SK-N-SH (cell line): ENCODE results near the gene BGN. TPM values are rescaled to one million over a fixed set of nuclear protein-coding genes. Genes with fewer than 3 reads are reported as not detected.

Experiments
- CTCF ChIA-PET: fragments of 300-600, 350-600 bp; formaldehyde crosslinking; extraction: SDS; loops from one replicate; lab custom pipeline; 2021; lab: Yijun Ruan, JAX
- POLR2A ChIA-PET: fragments of 350-600 bp; sonication (Branson Sonifier 250); formaldehyde crosslinking; extraction: SDS; loops from one replicate; lab custom pipeline; 2020; ENCODE audit warnings: antibody characterized with exemption, inconsistent platforms; lab: Yijun Ruan, JAX
- DNase-seq: peaks from one replicate; pipeline ENCODE4 v3.0.0; 2012
- H2AFZ ChIP-seq: fragments of 200-600 bp; sonication (generic); 2 replicates; pipeline ENCODE4 v1.8.1; 2016; ENCODE audit warnings: antibody characterized with exemption, mild to moderate bottlenecking, low read depth
- H3F3A ChIP-seq: fragments of 200-600 bp; sonication (generic); replicated peaks from 2 replicates; pipeline ENCODE3; 2016; ENCODE audit warnings: antibody characterized with exemption, mild to moderate bottlenecking; ENCODE audit not compliant: insufficient read depth
- H3K27ac ChIP-seq, 2 experiments: fragments of 200-500 bp in 1 of 2; fragments of 200-600 bp in 1 of 2; sonication (Bioruptor generic) in 1 of 2; sonication (generic), shearing (Covaris generic) in 1 of 2; 2 replicates each; pipeline versions ENCODE4 v1.5.1 to v1.6.1; 2014 to 2016; ENCODE audit warnings: low read depth in 2 of 2, inconsistent platforms in 1 of 2, low read length in 1 of 2, mild to moderate bottlenecking in 1 of 2, mixed read lengths in 1 of 2
- H3K27me3 ChIP-seq: fragments of 200-600 bp; sonication (generic), shearing (Covaris generic); 2 replicates; pipeline ENCODE4 v1.6.1; 2016; ENCODE audit warnings: mixed run types; ENCODE audit not compliant: insufficient read depth
- H3K36me3 ChIP-seq, 2 experiments: fragments of 200-500 bp in 1 of 2; fragments of 200-600 bp in 1 of 2; sonication (Bioruptor generic) in 1 of 2; sonication (generic) in 1 of 2; replicated peaks in 1 of 2; 2 replicates each; pipeline versions ENCODE3 to v1.5.1; 2014 to 2016; ENCODE audit warnings: low read length in 1 of 2, mild to moderate bottlenecking in 1 of 2; ENCODE audit not compliant: insufficient read depth in 2 of 2, control insufficient read depth in 1 of 2
- H3K4me1 ChIP-seq, 2 experiments: fragments of 200-500 bp in 1 of 2; fragments of 200-600 bp in 1 of 2; sonication (Bioruptor generic) in 1 of 2; sonication (generic), shearing (Covaris generic) in 1 of 2; 2 replicates each; pipeline versions ENCODE4 v1.5.1 to v1.6.1; 2014 to 2016; ENCODE audit warnings: low read depth in 1 of 2, low read length in 1 of 2, mixed run types in 1 of 2; ENCODE audit not compliant: insufficient read depth in 2 of 2, control insufficient read depth in 1 of 2
- H3K4me2 ChIP-seq: fragments of 200-600 bp; sonication (generic), shearing (Covaris generic); 2 replicates; pipeline ENCODE4 v1.6.1; 2017; ENCODE audit warnings: mixed run types
- H3K4me3 ChIP-seq, 2 experiments: fragments of 200-500 bp in 1 of 2; fragments of 200-600 bp in 1 of 2; sonication (Bioruptor generic) in 1 of 2; sonication (generic), shearing (Covaris generic) in 1 of 2; 2 replicates each; pipeline versions ENCODE4 v1.5.1 to v1.8.1; 2014 to 2016; ENCODE audit warnings: low read depth in 2 of 2, inconsistent platforms in 1 of 2, low read length in 1 of 2, mild to moderate bottlenecking in 1 of 2, mixed read lengths in 1 of 2, moderate library complexity in 1 of 2
- H3K79me2 ChIP-seq: fragments of 200-600 bp; sonication (generic); 2 replicates; pipeline ENCODE4 v1.8.1; 2017; ENCODE audit warnings: mild to moderate bottlenecking; ENCODE audit not compliant: insufficient read depth
- H3K9ac ChIP-seq: fragments of 200-600 bp; sonication (generic); 2 replicates; pipeline ENCODE4 v1.6.1; 2017; ENCODE audit warnings: mixed run types
- H3K9me2 ChIP-seq: fragments of 200-600 bp; sonication (generic); 2 replicates; pipeline ENCODE4 v1.6.1; 2017; ENCODE audit warnings: mixed run types
- H3K9me3 ChIP-seq: fragments of 200-600 bp; sonication (generic); 2 replicates; pipeline ENCODE4 v1.6.1; 2017; ENCODE audit warnings: mixed run types, mild to moderate bottlenecking, moderate library complexity
- H4K20me1 ChIP-seq: fragments of 200-600 bp; sonication (generic); 2 replicates; pipeline ENCODE4 v1.6.1; 2017; ENCODE audit warnings: mild to moderate bottlenecking, mixed run types; ENCODE audit not compliant: insufficient read depth
- CHD2 ChIP-seq: fragments of 150-350 bp; IDR thresholded peaks from 2 replicates; pipeline ENCODE4 v1.6.1; 2018; ENCODE audit warnings: low read length; ENCODE audit not compliant: partially characterized antibody
- CTCF ChIP-seq: fragments of 200-600 bp; sonication (generic); IDR thresholded peaks from 2 replicates; pipeline ENCODE4 v1.6.1; 2017; ENCODE audit warnings: antibody characterized with exemption, mild to moderate bottlenecking, moderate library complexity
- FOSL2 ChIP-seq: IDR thresholded peaks from 2 replicates; pipeline ENCODE4 v1.4.0; 2012; ENCODE audit warnings: low read depth, mild to moderate bottlenecking, moderate library complexity, borderline replicate concordance
- FOXM1 ChIP-seq: IDR thresholded peaks from 2 replicates; pipeline ENCODE4 v1.4.0; 2012; ENCODE audit warnings: low read depth, mild to moderate bottlenecking
- GABPA ChIP-seq: IDR thresholded peaks from 2 replicates; pipeline ENCODE4 v1.4.0; 2012; ENCODE audit warnings: low read depth, mild to moderate bottlenecking
- GATA2 ChIP-seq: sonication (generic); formaldehyde crosslinking; IDR thresholded peaks from 2 replicates; pipeline ENCODE4 v1.5.0; 2020; ENCODE audit warnings: mild to moderate bottlenecking, missing genetic modification reagents
- JUND ChIP-seq: IDR thresholded peaks from 2 replicates; pipeline ENCODE4 v1.4.0; 2012
- MEF2A ChIP-seq: IDR thresholded peaks from 2 replicates; pipeline ENCODE4 v1.4.0; 2012; ENCODE audit warnings: low read depth, borderline replicate concordance
- MXI1 ChIP-seq: IDR thresholded peaks from 2 replicates; pipeline ENCODE4 v1.6.1; 2012; ENCODE audit warnings: mild to moderate bottlenecking, low read depth, low read length, improper control_type of control experiment
- NRF1 ChIP-seq: IDR thresholded peaks from 2 replicates; pipeline ENCODE4 v1.6.1; 2012; ENCODE audit warnings: low read depth, mild to moderate bottlenecking, low read length
- RAD21 ChIP-seq: IDR thresholded peaks from 2 replicates; pipeline ENCODE4 v1.6.1; 2012; ENCODE audit warnings: mild to moderate bottlenecking, low read length
- RFX5 ChIP-seq: IDR thresholded peaks from 2 replicates; pipeline ENCODE4 v1.6.1; 2012; ENCODE audit warnings: mild to moderate bottlenecking, improper control_type of control experiment, low read length
- SMC3 ChIP-seq: IDR thresholded peaks from 2 replicates; pipeline ENCODE4 v1.6.1; 2012; ENCODE audit warnings: low read depth, low read length, improper control_type of control experiment
- TCF12 ChIP-seq: IDR thresholded peaks from 2 replicates; pipeline ENCODE4 v1.4.0; 2012
- USF1 ChIP-seq: IDR thresholded peaks from 2 replicates; pipeline ENCODE4 v1.4.0; 2012; ENCODE audit warnings: low read depth, borderline replicate concordance
- WGBS: methylation state at CpG from one replicate; pipeline ENCODE4 v1.1.6; 2017; ENCODE audit warnings: low lambda C conversion rate; 5-methylcytosine and 5-hydroxymethylcytosine counted together
- polyA plus RNA-seq, 3 experiments: library from polyadenylated mRNA; depleted of rRNA; stranded (reverse); fragments of >200 nt; gene quantifications; 2 replicates each; pipeline ENCODE4 v1.2.3, GENCODE V29; 2012
- TF ChIP-seq, protein P1 (sequence below): fragments of 150-350 bp; IDR thresholded peaks from 2 replicates; pipeline ENCODE4 v1.6.1; 2016; ENCODE audit warnings: mild to moderate bottlenecking, low read depth, low read length
- TF ChIP-seq, protein P2 (sequence below): IDR thresholded peaks from 2 replicates; pipeline ENCODE4 v1.4.0; 2012; ENCODE audit warnings: low read depth, borderline replicate concordance
- TF ChIP-seq, protein P3 (sequence below): fragments of 150-350 bp; IDR thresholded peaks from 2 replicates; pipeline ENCODE4 v1.6.1; 2017; ENCODE audit warnings: antibody characterized with exemption, low read length, low read depth, borderline replicate concordance

Gene BGN
- polyA plus RNA-seq, 1 of the 3 experiments (the other 2 are of a cell fraction) = 28.9 TPM

DNA sequence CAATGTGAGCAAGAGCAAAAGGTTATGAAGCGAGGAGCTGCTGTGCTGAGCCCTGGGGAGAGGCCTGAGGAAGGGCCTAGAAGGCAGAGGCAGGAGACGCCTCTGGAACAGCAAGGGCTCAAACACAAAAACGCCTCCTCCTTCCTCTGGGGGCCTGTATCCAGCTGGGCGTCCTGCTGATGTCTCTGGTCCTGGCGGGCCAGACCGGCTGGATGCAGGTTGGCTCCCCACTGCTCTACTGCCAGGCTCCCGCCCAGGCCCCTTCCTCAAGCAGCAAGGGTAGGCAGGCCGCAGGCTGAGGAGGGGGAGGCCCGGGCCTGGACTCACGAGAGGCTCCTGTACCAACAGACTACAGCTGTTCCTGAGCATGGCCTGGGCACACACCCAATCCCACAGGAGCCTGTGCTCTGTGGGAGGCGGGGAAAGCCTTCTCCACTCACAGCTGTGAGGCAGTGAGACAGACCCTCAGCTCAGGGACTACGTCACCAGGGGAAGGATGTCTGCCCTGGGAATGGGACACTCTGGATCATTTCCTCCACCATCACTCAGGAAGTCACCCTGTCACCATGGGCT is 26.7 kb upstream of the BGN start:
- H3K27me3 ChIP-seq = no peaks in the 10 kb centered on the region; the same call in 1 of the 2 replicates
- peaks cover 0 to 8% of the 10 kb centered on the region in 2 experiments for H3K36me3 ChIP-seq
- TF ChIP-seq GABPA (no peak), MXI1 (no peak), RFX5 (no peak), RAD21 (no peak), USF1 (no peak), TCF12 (no peak), FOXM1 (no peak), MEF2A (no peak), SMC3 (no peak), CTCF (no peak), NRF1 (no peak), FOSL2 (no peak), CHD2 (no peak), GATA2 (CRISPR knock-in tag) (no peak), JUND (no peak)
- TF ChIP-seq, protein P1, sequence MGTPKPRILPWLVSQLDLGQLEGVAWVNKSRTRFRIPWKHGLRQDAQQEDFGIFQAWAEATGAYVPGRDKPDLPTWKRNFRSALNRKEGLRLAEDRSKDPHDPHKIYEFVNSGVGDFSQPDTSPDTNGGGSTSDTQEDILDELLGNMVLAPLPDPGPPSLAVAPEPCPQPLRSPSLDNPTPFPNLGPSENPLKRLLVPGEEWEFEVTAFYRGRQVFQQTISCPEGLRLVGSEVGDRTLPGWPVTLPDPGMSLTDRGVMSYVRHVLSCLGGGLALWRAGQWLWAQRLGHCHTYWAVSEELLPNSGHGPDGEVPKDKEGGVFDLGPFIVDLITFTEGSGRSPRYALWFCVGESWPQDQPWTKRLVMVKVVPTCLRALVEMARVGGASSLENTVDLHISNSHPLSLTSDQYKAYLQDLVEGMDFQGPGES = no peak
- TF ChIP-seq, protein P2, sequence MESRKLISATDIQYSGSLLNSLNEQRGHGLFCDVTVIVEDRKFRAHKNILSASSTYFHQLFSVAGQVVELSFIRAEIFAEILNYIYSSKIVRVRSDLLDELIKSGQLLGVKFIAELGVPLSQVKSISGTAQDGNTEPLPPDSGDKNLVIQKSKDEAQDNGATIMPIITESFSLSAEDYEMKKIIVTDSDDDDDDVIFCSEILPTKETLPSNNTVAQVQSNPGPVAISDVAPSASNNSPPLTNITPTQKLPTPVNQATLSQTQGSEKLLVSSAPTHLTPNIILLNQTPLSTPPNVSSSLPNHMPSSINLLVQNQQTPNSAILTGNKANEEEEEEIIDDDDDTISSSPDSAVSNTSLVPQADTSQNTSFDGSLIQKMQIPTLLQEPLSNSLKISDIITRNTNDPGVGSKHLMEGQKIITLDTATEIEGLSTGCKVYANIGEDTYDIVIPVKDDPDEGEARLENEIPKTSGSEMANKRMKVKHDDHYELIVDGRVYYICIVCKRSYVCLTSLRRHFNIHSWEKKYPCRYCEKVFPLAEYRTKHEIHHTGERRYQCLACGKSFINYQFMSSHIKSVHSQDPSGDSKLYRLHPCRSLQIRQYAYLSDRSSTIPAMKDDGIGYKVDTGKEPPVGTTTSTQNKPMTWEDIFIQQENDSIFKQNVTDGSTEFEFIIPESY = no peak
- TF ChIP-seq, protein P3, sequence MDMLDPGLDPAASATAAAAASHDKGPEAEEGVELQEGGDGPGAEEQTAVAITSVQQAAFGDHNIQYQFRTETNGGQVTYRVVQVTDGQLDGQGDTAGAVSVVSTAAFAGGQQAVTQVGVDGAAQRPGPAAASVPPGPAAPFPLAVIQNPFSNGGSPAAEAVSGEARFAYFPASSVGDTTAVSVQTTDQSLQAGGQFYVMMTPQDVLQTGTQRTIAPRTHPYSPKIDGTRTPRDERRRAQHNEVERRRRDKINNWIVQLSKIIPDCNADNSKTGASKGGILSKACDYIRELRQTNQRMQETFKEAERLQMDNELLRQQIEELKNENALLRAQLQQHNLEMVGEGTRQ = no peak
- TF ChIP-seq, all 33 proteins: peak for 0
- no peak overlapping the region for H3K27ac ChIP-seq
- no peaks in the 10 kb centered on the region for H3F3A ChIP-seq
- H4K20me1 ChIP-seq = no peaks in the 10 kb centered on the region
- POLR2A ChIA-PET = no interaction called here
- H3K4me3 ChIP-seq = no peak overlapping the region
- H3K4me2 ChIP-seq = no peak overlapping the region
- H3K4me1 ChIP-seq = peaks cover 0 to 7% of the 10 kb centered on the region in 2 experiments; a peak in 1 of 4 replicates
- CTCF ChIA-PET = interaction anchor here (1.5 to 11.6 kb wide), 3 partner anchors 11 to 71 kb away, joined by 3 to 203 read pairs (median 6); no protein-coding TSS in a partner anchor
- DNase-seq = no peak
- no peak overlapping the region for H2AFZ ChIP-seq
- H3K9me3 ChIP-seq = no peaks in the 10 kb centered on the region
- WGBS = 80% methylated on average over 1 of the region's 12 CpGs
- no peak overlapping the region for H3K9ac ChIP-seq
- H3K79me2 ChIP-seq = peaks cover 11% of the 10 kb centered on the region
- H3K9me2 ChIP-seq = no peaks in the 10 kb centered on the region
